Thyroid gland (tissue), 4 donors: ENCODE measurements around the gene SHANK3.

Experiments
- CTCF ChIP-seq, 6 experiments: fragments of 200-600 bp in 3 of 6; fragments of 450-650 bp in 3 of 6; sonication (generic) in 3 of 6; IDR thresholded peaks; one replicate each; pipeline ENCODE4 v1.5.1; 2016 to 2019; ENCODE audit warnings: antibody characterized with exemption in 6 of 6, mild to moderate bottlenecking in 2 of 6, inconsistent platforms in 1 of 6, moderate library complexity in 1 of 6
- POLR2A ChIP-seq, 2 donors: fragments of 450-650 bp; IDR thresholded peaks; one replicate each; pipeline ENCODE4 v1.6.1; 2017; ENCODE audit warnings: antibody characterized with exemption in 2 of 2, mild to moderate bottlenecking in 2 of 2, moderate library complexity in 1 of 2

GRCh38 chr22:50684501-50684900 lies 11.9 kb downstream of the SHANK3 start:
- no peak for TF ChIP-seq CTCF (IDR thresholded peaks at IDR 0.05)
- no peak for TF ChIP-seq POLR2A (IDR thresholded peaks at IDR 0.05)
